ENCODE data around the gene MARK1. TPM values are rescaled to one million over a fixed set of nuclear protein-coding genes. Genes with fewer than 3 reads are reported as not detected.

The MARK1 gene
- total RNA-seq, 4 donors from 2014 or later = 13.0 to 32.9 (median 21.1) TPM

DNA sequence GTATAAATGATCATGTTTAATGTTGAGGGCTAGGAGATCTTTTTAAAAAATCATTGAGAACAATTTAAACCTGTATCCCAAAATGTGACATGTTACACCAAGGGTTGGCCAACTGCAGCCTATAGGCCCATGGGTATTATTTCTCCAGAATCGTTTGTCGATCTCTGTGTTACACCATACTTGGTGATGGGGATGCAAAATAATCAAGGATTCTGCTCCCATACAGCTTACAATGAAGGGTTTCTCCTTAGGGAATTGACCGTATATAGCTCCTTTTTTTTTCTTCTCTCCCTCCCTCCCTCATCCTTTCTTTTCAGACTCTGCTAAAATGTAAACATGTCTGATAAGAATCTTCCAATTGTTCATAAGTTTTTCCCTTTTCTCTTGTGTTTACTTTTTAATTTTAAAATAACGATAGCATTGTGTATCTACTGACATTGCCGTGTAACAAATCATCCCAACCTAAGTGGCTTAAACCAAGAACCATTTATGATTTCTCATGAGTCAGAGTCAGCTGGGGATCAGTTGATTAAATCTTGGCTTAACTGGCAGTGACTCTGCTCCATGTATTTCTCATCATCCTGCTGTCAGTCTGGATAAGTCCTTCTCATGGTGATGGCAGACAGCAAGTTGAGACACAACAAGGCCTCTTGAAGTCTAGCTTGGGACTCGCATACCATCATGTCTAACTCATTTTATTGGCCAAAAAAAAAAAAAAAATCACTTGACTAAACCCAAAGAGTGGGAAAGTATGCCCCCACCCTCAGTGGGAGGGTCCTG lies 48.0 kb downstream of the MARK1 start:
- no peak for ATAC-seq
- Histone ChIP-seq H3K4me1 (no peaks in the 10 kb centered on the region), H3K4me3 (no peak overlapping the region), H3K27me3 (no peaks in the 10 kb centered on the region), H3K36me3 (no peaks in the 10 kb centered on the region), H3K27ac (no peak overlapping the region), H3K9me3 (peaks cover 0 to 20% (median 0%) of the 10 kb centered on the region in 3 donors)
- TF ChIP-seq, protein P1, sequence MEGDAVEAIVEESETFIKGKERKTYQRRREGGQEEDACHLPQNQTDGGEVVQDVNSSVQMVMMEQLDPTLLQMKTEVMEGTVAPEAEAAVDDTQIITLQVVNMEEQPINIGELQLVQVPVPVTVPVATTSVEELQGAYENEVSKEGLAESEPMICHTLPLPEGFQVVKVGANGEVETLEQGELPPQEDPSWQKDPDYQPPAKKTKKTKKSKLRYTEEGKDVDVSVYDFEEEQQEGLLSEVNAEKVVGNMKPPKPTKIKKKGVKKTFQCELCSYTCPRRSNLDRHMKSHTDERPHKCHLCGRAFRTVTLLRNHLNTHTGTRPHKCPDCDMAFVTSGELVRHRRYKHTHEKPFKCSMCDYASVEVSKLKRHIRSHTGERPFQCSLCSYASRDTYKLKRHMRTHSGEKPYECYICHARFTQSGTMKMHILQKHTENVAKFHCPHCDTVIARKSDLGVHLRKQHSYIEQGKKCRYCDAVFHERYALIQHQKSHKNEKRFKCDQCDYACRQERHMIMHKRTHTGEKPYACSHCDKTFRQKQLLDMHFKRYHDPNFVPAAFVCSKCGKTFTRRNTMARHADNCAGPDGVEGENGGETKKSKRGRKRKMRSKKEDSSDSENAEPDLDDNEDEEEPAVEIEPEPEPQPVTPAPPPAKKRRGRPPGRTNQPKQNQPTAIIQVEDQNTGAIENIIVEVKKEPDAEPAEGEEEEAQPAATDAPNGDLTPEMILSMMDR (IDR thresholded peaks at IDR 0.05) = no peak
- no peak for TF ChIP-seq POLR2AphosphoS5 (IDR thresholded peaks at IDR 0.05)
- no peak for TF ChIP-seq EP300 (IDR thresholded peaks at IDR 0.05)
- TF ChIP-seq POLR2A (IDR thresholded peaks at IDR 0.05) = no peak
- WGBS, 2 donors (ENCODE audit: low coverage in 1 of 2) = 81 to 95% methylated on average over 5 to 6 of the region's 6 CpGs

DNA sequence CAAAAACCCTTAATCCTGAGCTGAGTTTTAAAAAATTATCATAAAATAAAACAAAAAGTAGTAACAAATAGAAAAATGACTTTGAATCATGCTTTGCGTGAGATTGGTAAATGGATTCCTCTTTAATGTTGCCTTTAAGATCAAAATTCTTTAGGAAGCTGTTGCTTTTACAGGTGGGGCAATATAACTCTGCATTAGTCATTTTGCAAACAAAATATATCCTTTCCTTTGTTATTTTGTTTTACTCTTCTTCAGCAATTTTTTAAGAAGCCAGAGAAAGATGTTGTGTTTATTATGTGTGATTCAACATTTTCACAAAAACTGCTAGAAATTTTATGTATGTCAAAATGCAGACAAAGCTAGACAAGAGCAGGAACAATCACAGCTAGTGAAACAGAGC lies 50.0 kb downstream of the MARK1 start:
- no peak overlapping the region for H3K27ac ChIP-seq
- no peaks in the 10 kb centered on the region for H3K4me1 ChIP-seq
- no peak for ATAC-seq
- peaks cover 0 to 18% (median 0%) of the 10 kb centered on the region in 3 donors for H3K9me3 ChIP-seq
- 91 to 100% methylated on average over 1 of the region's 1 CpG for WGBS, 2 donors (ENCODE audit: low coverage in 1 of 2)
- H3K4me3 ChIP-seq = no peak overlapping the region
- H3K27me3 ChIP-seq = no peaks in the 10 kb centered on the region
- no peaks in the 10 kb centered on the region for H3K36me3 ChIP-seq
- TF ChIP-seq POLR2A (IDR thresholded peaks at IDR 0.05) (no peak), EP300 (IDR thresholded peaks at IDR 0.05) (no peak), POLR2AphosphoS5 (IDR thresholded peaks at IDR 0.05) (no peak)
- TF ChIP-seq, protein P1 (IDR thresholded peaks at IDR 0.05) = no peak

DNA sequence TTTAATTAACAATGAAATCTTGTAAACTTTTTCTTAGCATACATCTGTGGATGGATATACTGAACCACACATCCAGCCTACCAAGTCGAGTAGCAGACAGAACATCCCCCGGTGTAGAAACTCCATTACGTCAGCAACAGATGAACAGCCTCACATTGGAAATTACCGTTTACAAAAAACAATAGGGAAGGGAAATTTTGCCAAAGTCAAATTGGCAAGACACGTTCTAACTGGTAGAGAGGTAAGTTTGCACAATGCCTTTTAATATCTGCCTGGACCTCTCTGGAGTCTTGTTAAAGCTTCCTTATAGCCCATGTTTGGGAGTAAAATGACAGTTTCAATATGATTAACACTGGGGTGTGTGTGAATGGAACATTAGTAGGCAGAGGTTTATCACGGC lies 51.4 kb downstream of the MARK1 start:
- Histone ChIP-seq H3K36me3 (no peaks in the 10 kb centered on the region), H3K27ac (no peak overlapping the region), H3K9me3 (peaks cover 0 to 4% (median 0%) of the 10 kb centered on the region in 3 donors), H3K4me3 (no peak overlapping the region), H3K27me3 (no peaks in the 10 kb centered on the region), H3K4me1 (no peaks in the 10 kb centered on the region)
- WGBS, 2 donors (ENCODE audit: low coverage in 1 of 2) = 74 to 78% methylated on average over 6 of the region's 6 CpGs
- ATAC-seq = no peak
- TF ChIP-seq POLR2AphosphoS5 (IDR thresholded peaks at IDR 0.05) = no peak
- TF ChIP-seq, protein P1 (IDR thresholded peaks at IDR 0.05) = no peak
- TF ChIP-seq POLR2A (IDR thresholded peaks at IDR 0.05) = no peak
- TF ChIP-seq EP300 (IDR thresholded peaks at IDR 0.05) = no peak

DNA sequence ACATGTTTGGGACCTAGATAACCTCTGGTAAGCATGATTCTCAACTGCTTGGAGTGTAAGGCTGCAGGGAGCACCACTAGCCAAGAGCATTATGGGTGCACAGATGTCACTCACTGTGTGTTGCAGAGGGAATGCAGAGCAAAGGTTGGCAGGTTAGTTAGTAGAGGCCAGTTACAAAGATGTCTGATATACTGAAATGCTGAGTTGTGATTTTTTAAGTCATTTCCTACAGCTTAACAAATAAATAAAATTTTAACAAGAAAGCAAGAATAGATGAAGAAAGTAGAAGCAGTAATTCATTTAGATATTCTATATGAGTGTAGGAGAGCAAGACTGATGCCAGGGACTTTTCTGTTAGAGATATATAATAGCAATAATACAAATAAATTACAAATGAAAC lies 64.8 kb downstream of the MARK1 start:
- no peak for ATAC-seq
- Histone ChIP-seq H3K36me3 (peaks cover 0 to 13% of the 10 kb centered on the region in 2 donors), H3K27me3 (no peaks in the 10 kb centered on the region), H3K9me3 (no peaks in the 10 kb centered on the region), H3K27ac (no peak overlapping the region), H3K4me3 (no peak overlapping the region), H3K4me1 (no peaks in the 10 kb centered on the region)
- TF ChIP-seq POLR2AphosphoS5 (IDR thresholded peaks at IDR 0.05) (no peak), POLR2A (IDR thresholded peaks at IDR 0.05) (no peak), EP300 (IDR thresholded peaks at IDR 0.05) (no peak)
- TF ChIP-seq, protein P1 (IDR thresholded peaks at IDR 0.05) = no peak

DNA sequence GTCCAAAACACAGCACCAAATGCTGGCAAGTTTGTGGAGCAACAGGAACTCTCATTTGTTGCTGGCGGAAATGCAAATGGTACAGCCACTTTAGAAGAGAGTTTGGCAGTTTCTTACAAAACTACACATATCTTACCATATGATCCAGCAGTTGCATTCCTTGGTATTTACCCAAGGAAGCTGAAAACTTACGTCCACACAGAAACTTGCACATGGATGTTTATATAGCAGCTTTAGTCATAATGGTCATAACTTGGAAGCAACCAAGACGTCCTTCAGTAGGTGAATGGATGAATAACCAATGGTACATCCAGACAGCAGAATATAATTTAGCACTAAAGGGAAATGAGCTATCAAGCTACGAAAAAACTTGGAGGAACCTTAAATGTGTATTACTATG lies 66.4 kb downstream of the MARK1 start:
- ATAC-seq = no peak
- no peaks in the 10 kb centered on the region for H3K4me1 ChIP-seq
- H3K9me3 ChIP-seq = no peaks in the 10 kb centered on the region
- peaks cover 0 to 13% of the 10 kb centered on the region in 2 donors for H3K36me3 ChIP-seq
- H3K27ac ChIP-seq = no peak overlapping the region
- H3K4me3 ChIP-seq = no peak overlapping the region
- no peaks in the 10 kb centered on the region for H3K27me3 ChIP-seq
- 88 to 97% methylated on average over 3 to 4 of the region's 4 CpGs for WGBS, 2 donors (ENCODE audit: low coverage in 1 of 2)
- no peak for TF ChIP-seq POLR2A (IDR thresholded peaks at IDR 0.05)
